Dendritic cell treated with granulocyte-macrophage colony-stimulating factor and Interleukin-4, amounts not matched to agents 40 ng/mL and 50 ng/mL, for 4 days (primary cell): ENCODE measurements around the gene TIMM10B.

Source experiments
- H3K27ac Mint-ChIP-seq: one replicate; pipeline ENCODE4 v1.8.0; 2022; ENCODE audit warnings: mild to moderate bottlenecking, mixed read lengths
- H3K27me3 Mint-ChIP-seq: one replicate; pipeline ENCODE4 v1.8.0; 2022; ENCODE audit warnings: mild to moderate bottlenecking, mixed read lengths
- H3K36me3 Mint-ChIP-seq: one replicate; pipeline ENCODE4 v1.8.0; 2022; ENCODE audit warnings: low read depth, mixed read lengths
- H3K4me1 Mint-ChIP-seq: one replicate; pipeline ENCODE4 v1.8.0; 2022; ENCODE audit warnings: low read depth, mixed read lengths
- H3K4me3 Mint-ChIP-seq: one replicate; pipeline ENCODE4 v1.8.0; 2022; ENCODE audit warnings: mild to moderate bottlenecking, moderate library complexity, mixed read lengths
- H3K9me3 Mint-ChIP-seq: one replicate; pipeline ENCODE4 v1.8.0; 2022; ENCODE audit warnings: mixed read lengths
- intact Hi-C: fragments of 100-400 bp; cut with micrococcal nuclease; formaldehyde crosslinking; loops from one replicate; pipeline ENCODE4 v1.15.0; 2022

TIMM10B gene

GRCh38 chr11:6481012-6481923, at the start of gene TIMM10B, which contains the start of gene ARFIP2:
TSS of gene TIMM10B (plus strand) at chr11:6481501. CDS start at chr11:6481517, 16 bp downstream.
TSS of gene ARFIP2 (minus strand) at chr11:6481331. CDS start at chr11:6480421, 910 bp downstream.
- H3K27me3 Mint-ChIP-seq, result no peaks in the 10 kb centered on the region
- peak within 1 kb of the TSS; percentile 95 for H3K4me3 Mint-ChIP-seq
- H3K9me3 Mint-ChIP-seq, result no peaks in the 10 kb centered on the region
- peaks cover 68% of the 10 kb centered on the region for H3K36me3 Mint-ChIP-seq
- H3K4me1 Mint-ChIP-seq, result peaks cover 42% of the 10 kb centered on the region
- peak within 1 kb of the TSS; percentile 96 for H3K27ac Mint-ChIP-seq
- intact Hi-C loops, result loop anchor here (1.0 to 5.0 kb wide), 5 partner anchors 90 to 246 kb away; partner anchors contain the start of genes FHIP1B, ILK, MRPL17 and RRP8

- Mint-ChIP-seq H3K4me3 (no peak overlapping the region), H3K27me3 (peaks cover 9% of the 10 kb centered on the region), H3K4me1 (peaks cover 6% of the 10 kb centered on the region), H3K36me3 (no peaks in the 10 kb centered on the region), H3K27ac (no peak overlapping the region), H3K9me3 (no peaks in the 10 kb centered on the region)
- intact Hi-C loops, result no loop called here
These were observed 49.4 kb upstream of the TIMM10B start for GRCh38 chr11:6431861-6432260.

GRCh38 chr11:6433998-6434660, 47.2 kb upstream of the TIMM10B start:
- no peak overlapping the region for H3K27ac Mint-ChIP-seq
- H3K9me3 Mint-ChIP-seq, result no peaks in the 10 kb centered on the region
- no peaks in the 10 kb centered on the region for H3K36me3 Mint-ChIP-seq
- H3K27me3 Mint-ChIP-seq, result peaks cover 1% of the 10 kb centered on the region
- peaks cover 6% of the 10 kb centered on the region for H3K4me1 Mint-ChIP-seq
- intact Hi-C loops, result no loop called here
- no peak overlapping the region for H3K4me3 Mint-ChIP-seq

GRCh38 chr11:6437423-6437822, 43.9 kb upstream of the TIMM10B start:
- no peak overlapping the region for H3K4me3 Mint-ChIP-seq
- intact Hi-C loops, result no loop called here

GRCh38 chr11:6437993-6438392, 43.3 kb upstream of the TIMM10B start:
- Mint-ChIP-seq H3K4me3 (no peak overlapping the region), H3K9me3 (no peaks in the 10 kb centered on the region)
- intact Hi-C loops, result loop anchor here (2.0 kb wide), 1 partner anchor 39 kb away; no protein-coding TSS in a partner anchor

More at GRCh38 chr11:6437423-6437822, 43.9 kb upstream of the TIMM10B start:
- Mint-ChIP-seq H3K27ac (no peak overlapping the region), H3K27me3 (peaks cover 1% of the 10 kb centered on the region), H3K36me3 (no peaks in the 10 kb centered on the region), H3K4me1 (peaks cover 6% of the 10 kb centered on the region), H3K9me3 (no peaks in the 10 kb centered on the region)

GRCh38 chr11:6438979-6439571, 42.2 kb upstream of the TIMM10B start:
- no peak overlapping the region for H3K27ac Mint-ChIP-seq
- no peaks in the 10 kb centered on the region for H3K4me1 Mint-ChIP-seq
- H3K4me3 Mint-ChIP-seq, result no peak overlapping the region
- H3K36me3 Mint-ChIP-seq, result no peaks in the 10 kb centered on the region
- H3K27me3 Mint-ChIP-seq, result no peaks in the 10 kb centered on the region
- no peaks in the 10 kb centered on the region for H3K9me3 Mint-ChIP-seq
- intact Hi-C loops, result loop anchor here (2.0 kb wide), 1 partner anchor 38 kb away; no protein-coding TSS in a partner anchor

More at GRCh38 chr11:6437993-6438392, 43.3 kb upstream of the TIMM10B start:
- H3K36me3 Mint-ChIP-seq, result no peaks in the 10 kb centered on the region
- H3K27ac Mint-ChIP-seq, result no peak overlapping the region
- H3K4me1 Mint-ChIP-seq, result peaks cover 2% of the 10 kb centered on the region
- H3K27me3 Mint-ChIP-seq, result peaks cover 1% of the 10 kb centered on the region

- Mint-ChIP-seq H3K9me3 (no peaks in the 10 kb centered on the region), H3K27ac (no peak within 1 kb of the TSS), H3K27me3 (no peaks in the 10 kb centered on the region), H3K4me1 (no peaks in the 10 kb centered on the region), H3K36me3 (no peaks in the 10 kb centered on the region), H3K4me3 (no peak within 1 kb of the TSS)
- intact Hi-C loops, result no loop called here
These were observed 40.4 kb upstream of the TIMM10B start, which contains the start of gene HPX for GRCh38 chr11:6440906-6441358. TSS of gene HPX (minus strand) at chr11:6440987. CDS start at chr11:6440963, 24 bp downstream.

GRCh38 chr11:6442441-6442840, 38.9 kb upstream of the TIMM10B start:
- H3K27ac Mint-ChIP-seq, result no peak overlapping the region
- intact Hi-C loops, result loop anchor here (2.0 kb wide), 1 partner anchor 62 kb away; no protein-coding TSS in a partner anchor

GRCh38 chr11:6443269-6444003, 37.9 kb upstream of the TIMM10B start:
- no peak overlapping the region for H3K27ac Mint-ChIP-seq
- no peaks in the 10 kb centered on the region for H3K9me3 Mint-ChIP-seq
- no peaks in the 10 kb centered on the region for H3K27me3 Mint-ChIP-seq
- H3K4me3 Mint-ChIP-seq, result no peak overlapping the region
- intact Hi-C loops, result loop anchor here (1.0 to 2.0 kb wide), 2 partner anchors 61 to 64 kb away; no protein-coding TSS in a partner anchor
- H3K4me1 Mint-ChIP-seq, result no peaks in the 10 kb centered on the region
- H3K36me3 Mint-ChIP-seq, result peaks cover 4% of the 10 kb centered on the region

More at GRCh38 chr11:6442441-6442840, 38.9 kb upstream of the TIMM10B start:
- Mint-ChIP-seq H3K36me3 (no peaks in the 10 kb centered on the region), H3K4me1 (no peaks in the 10 kb centered on the region), H3K27me3 (no peaks in the 10 kb centered on the region), H3K4me3 (no peak overlapping the region), H3K9me3 (no peaks in the 10 kb centered on the region)

- H3K4me1 Mint-ChIP-seq, result no peaks in the 10 kb centered on the region
- no peak overlapping the region for H3K4me3 Mint-ChIP-seq
- no peaks in the 10 kb centered on the region for H3K9me3 Mint-ChIP-seq
- H3K36me3 Mint-ChIP-seq, result peaks cover 12% of the 10 kb centered on the region
- H3K27me3 Mint-ChIP-seq, result no peaks in the 10 kb centered on the region
- intact Hi-C loops, result no loop called here
- no peak overlapping the region for H3K27ac Mint-ChIP-seq
These were observed 32.7 kb upstream of the TIMM10B start for GRCh38 chr11:6448574-6448973.

- Mint-ChIP-seq H3K27ac (no peak overlapping the region), H3K4me1 (no peaks in the 10 kb centered on the region), H3K27me3 (no peaks in the 10 kb centered on the region), H3K36me3 (peaks cover 12% of the 10 kb centered on the region), H3K4me3 (no peak overlapping the region), H3K9me3 (no peaks in the 10 kb centered on the region)
- intact Hi-C loops, result no loop called here
These were observed 29.1 kb upstream of the TIMM10B start for GRCh38 chr11:6452219-6452618.

- Mint-ChIP-seq H3K27ac (no peak overlapping the region), H3K4me1 (no peaks in the 10 kb centered on the region), H3K4me3 (no peak overlapping the region), H3K27me3 (no peaks in the 10 kb centered on the region), H3K9me3 (no peaks in the 10 kb centered on the region), H3K36me3 (peaks cover 11% of the 10 kb centered on the region)
- intact Hi-C loops, result no loop called here
These were observed 28.1 kb upstream of the TIMM10B start for GRCh38 chr11:6453152-6453551.

- no peaks in the 10 kb centered on the region for H3K36me3 Mint-ChIP-seq
- H3K27me3 Mint-ChIP-seq, result no peaks in the 10 kb centered on the region
- H3K27ac Mint-ChIP-seq, result no peak overlapping the region
- intact Hi-C loops, result no loop called here
- no peaks in the 10 kb centered on the region for H3K4me1 Mint-ChIP-seq
- no peaks in the 10 kb centered on the region for H3K9me3 Mint-ChIP-seq
- H3K4me3 Mint-ChIP-seq, result no peak overlapping the region
These were observed 26.2 kb upstream of the TIMM10B start for GRCh38 chr11:6455070-6455469.
